GM21526 (cell line): ENCODE measurements around the gene ABCB10.
A peak's percentile ranks its signal among the peaks of the same experiment; 100 is the strongest.
"Not testable (repeated sequence)": the region's sequence is repeated elsewhere in the genome, so short reads cannot be mapped to it uniquely, and the experiment has no call there.

Experiments used
- ATAC-seq: cut with Tn5 transposase; IDR thresholded peaks from one replicate; pipeline ENCODE4 v1.9.1; 2021; ENCODE audit warnings: moderate library complexity; ENCODE audit not compliant: unreplicated experiment, low FRiP score

The ABCB10 gene

DNA sequence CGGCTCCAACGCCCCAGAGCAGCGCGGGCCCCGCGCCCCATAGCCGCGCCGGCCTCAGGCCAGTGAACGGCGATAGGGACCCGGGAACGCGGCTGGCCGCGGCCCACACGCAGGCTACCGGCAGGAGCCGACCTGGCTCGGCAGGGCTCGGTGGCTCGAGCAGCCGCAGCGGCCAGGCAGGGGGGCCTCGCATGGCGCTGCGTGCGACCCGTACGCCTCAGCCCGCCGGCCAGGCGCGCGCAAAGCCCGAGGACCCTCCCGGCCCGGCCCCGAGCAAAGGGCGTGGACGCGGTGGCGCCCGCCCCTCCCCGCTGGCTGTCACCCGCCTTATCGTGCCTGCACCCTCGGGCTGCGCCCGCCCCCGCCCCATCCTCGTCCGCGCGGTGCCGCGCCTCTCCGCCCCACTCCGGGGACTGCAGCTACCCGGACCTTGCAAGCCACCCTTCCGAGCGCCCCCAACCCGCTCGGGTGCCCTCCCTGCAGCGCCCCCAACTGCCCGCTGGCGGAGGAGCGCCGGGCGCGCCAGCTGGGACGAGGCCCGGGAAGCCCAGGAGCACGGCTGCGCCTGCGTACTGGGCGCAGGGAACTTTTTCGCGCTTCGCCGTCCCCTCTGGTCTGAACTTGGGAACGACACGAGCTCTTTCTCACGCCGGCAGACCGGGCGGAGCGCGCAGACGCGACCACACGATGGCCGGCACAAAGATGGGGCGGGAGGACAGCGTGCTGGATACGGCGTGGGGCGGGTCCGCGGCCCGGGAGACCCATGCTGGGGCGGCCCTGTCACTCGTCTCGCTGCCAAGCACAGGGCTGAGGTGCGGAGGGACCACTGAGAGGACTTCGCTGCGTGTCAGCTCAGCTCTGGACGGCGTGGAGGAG is at the start of gene ABCB10:
ABCB10 (minus strand) TSS at position 248 of the 876 bp plus-strand sequence; CDS start at position 193, 55 bp downstream.
- ATAC-seq = peak; percentile 82

GRCh38 chr1:229607370-229607769 is 48.9 kb upstream of the ABCB10 start:
- ATAC-seq = no peak

GRCh38 chr1:229603371-229604005 is 45.0 kb upstream of the ABCB10 start:
- no peak for ATAC-seq

- ATAC-seq = no peak
Observed at GRCh38 chr1:229600229-229600628, 41.7 kb upstream of the ABCB10 start.

- ATAC-seq = no peak
Observed at GRCh38 chr1:229599218-229599954, 40.9 kb upstream of the ABCB10 start.

- ATAC-seq = no peak
Observed at GRCh38 chr1:229597877-229598276, 39.4 kb upstream of the ABCB10 start.

DNA sequence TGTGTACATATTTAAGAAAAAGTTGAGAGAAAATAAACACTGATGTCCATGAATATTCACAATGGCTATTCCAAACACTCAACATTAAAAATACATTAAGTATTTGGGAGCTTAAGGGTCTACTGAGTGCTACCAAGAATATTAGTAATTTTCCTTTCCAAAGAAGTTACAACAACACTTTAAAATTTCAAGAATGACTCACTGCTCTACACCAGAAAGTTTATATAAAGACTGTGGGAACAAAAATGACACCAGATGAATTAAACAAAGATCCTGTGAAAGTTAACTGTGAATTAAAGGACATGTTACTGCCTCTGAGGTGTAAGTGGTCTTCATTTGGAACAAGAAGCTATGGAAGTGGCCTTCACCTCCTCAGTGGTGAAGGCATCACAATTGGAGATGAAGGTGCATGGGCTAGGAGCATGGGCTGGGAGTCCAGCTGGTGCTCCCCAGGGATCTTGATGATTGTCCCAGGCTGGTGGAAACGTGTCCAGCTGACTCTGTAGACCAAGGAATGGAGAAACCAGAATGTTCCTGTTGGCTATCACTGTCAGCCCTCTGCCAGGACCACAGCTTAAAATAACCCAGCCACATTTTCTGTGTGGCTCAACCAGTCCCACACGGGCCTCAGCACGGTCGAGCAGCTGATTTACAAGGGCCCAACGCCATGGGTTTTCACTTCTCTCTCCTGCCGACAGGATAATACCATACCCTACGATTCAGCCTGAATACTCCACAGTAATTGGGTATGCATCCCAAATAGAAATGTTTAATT is 38.6 kb upstream of the ABCB10 start:
- ATAC-seq = no peak

GRCh38 chr1:229595876-229596275 is 37.4 kb upstream of the ABCB10 start:
- ATAC-seq = not testable (repeated sequence)

GRCh38 chr1:229594227-229595008 is 35.9 kb upstream of the ABCB10 start:
- no peak for ATAC-seq

DNA sequence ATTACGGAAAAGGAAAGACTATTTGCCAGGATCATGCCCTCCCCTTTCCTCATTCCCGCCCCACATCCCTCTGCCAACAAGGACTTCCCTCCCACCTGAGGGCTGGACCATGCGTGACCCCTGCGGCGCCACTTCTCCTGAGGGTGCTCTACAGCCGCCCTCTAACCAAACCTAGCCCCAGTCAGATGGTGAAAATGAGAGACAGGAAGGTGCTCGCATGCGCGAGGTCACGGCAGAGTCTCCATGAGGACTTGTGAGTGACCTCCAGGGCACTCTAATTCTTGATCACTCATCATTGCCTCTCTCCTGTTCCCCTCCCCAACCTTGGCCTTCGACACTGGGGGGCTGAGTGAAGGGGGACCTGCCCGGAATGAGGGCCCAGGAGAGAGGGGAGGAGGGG is 35.3 kb upstream of the ABCB10 start:
- no peak for ATAC-seq

DNA sequence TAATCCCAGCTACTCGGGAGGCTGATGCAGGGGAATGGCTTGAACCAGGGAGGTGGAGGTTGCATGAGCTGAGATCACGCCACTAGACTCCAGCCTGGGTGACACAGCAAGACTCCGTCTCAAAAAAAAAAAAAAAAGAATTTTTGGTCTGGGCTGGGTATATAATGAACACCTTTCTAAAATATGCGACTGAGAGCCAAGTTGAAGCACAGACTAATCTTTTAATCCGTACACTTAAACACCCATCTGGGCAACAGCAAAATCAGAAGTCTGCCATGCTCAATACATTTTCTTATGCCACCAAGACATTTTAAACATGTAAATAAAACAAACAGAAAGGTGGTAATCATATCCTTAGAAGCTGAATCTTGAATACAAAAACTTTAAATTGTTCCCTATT is 31.6 kb upstream of the ABCB10 start:
- no peak for ATAC-seq

DNA sequence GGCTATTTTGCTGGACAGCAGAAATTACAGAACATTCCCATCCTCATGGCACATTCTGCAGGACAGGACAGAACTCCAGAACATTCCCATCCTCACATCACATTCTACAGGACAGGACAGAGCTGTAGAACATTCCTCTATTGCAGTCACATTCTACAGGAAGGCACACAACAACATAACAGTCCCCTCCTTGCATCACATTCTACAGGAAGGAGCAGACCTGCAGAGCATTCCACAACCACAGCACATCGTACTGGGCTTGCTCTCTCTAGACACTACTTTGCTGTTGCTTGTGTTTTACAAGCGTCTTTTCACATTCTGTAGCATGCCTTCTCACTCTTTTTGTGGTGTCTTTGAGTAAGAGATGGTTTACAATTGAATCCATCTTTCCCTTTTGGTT is 26.8 kb upstream of the ABCB10 start:
- no peak for ATAC-seq

GRCh38 chr1:229582715-229583114 is 24.2 kb upstream of the ABCB10 start:
- ATAC-seq = no peak

DNA sequence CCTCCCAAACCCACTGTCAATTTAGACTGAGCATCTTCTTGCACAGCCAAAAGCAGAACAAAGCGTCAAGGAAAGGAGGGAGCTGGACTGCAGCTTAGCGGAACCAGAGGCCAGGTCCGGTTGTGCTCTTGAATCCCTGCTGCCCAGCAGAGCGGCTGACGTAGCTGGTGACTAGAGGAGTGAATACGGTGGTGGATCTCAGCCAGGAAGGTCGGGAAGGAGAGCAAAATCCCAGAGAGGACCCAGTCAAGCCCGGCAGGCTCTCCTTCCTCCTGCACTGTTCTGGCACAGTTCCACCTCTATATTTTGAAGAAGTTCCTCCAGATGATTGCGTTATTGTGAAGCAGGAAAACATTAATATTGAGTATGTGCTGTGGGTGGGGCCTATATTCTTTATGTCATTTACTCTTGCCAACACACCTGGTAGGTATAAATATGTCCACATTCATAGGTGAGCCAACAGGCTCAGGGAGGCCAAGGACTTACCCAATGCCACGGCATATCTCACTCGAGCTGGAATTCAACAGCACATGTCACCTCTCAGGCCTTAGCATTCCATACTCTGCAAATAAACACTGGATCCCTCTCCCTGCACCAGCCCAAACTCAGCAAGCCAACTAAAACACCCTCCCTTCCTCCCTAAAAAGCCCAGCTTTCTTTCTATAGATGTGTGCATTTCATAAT is 23.6 kb upstream of the ABCB10 start:
- ATAC-seq = no peak

GRCh38 chr1:229581485-229581884 is 23.0 kb upstream of the ABCB10 start:
- no peak for ATAC-seq

DNA sequence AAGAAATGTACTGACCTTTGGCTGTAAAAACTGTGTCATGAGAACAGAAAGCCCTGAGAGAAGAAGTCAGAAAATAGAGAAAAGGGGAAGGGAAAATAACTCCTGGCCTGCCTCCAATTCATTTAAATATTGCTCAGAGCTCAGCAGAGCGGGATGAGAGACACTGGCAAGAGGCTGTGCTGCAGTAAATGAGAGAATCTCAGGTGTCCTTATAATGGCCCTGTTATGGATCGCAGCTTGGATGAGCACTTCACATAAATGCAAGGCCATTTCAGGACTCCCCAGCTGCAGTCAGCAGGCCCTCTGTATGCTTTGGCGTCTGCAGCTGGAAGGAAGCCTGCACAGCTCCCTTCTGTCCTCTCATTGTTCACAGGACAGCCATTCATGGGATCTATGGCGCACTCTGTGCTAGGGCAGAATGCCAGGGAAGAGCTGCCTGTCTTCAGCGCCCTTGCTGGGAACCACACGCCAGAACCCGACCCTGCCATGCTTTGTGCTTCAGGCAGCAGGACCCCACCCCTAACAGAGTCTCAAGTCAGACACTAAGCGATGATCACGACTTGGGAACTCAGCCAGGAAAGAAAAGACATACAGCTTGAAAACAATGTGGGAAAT is 20.7 kb upstream of the ABCB10 start:
- peak; percentile 85 for ATAC-seq

GRCh38 chr1:229578168-229579058 is 19.9 kb upstream of the ABCB10 start:
- ATAC-seq = peak; percentile 19
